Hematopoietic multipotent progenitor cell treated with erythropoietin and hydrocortisone succinate and interleukin-3 and kit ligand, for 15 days (in vitro differentiated cells): ENCODE measurements around the gene PHLPP1.
"Not testable (repeated sequence)": the region's sequence is repeated elsewhere in the genome, so short reads cannot be mapped to it uniquely, and the experiment has no call there.

Experiments used
- DNase-seq: peaks from one replicate; pipeline ENCODE4 v3.0.0-alpha.2; 2015; ENCODE audit warnings: low spot score

The PHLPP1 gene

GRCh38 chr18:62773691-62774090 is 58.4 kb downstream of the PHLPP1 start:
- DNase-seq: no peak

- DNase-seq: no peak
Observed at GRCh38 chr18:62776024-62776570, 60.8 kb downstream of the PHLPP1 start.

GRCh38 chr18:62777814-62778213 is 62.5 kb downstream of the PHLPP1 start:
- no peak for DNase-seq

- no peak for DNase-seq
Observed at GRCh38 chr18:62778976-62779869, 63.9 kb downstream of the PHLPP1 start.

GRCh38 chr18:62781262-62781661 is 65.9 kb downstream of the PHLPP1 start:
- no peak for DNase-seq

- no peak for DNase-seq
Observed at GRCh38 chr18:62781893-62782292, 66.6 kb downstream of the PHLPP1 start.

GRCh38 chr18:62784338-62784965 is 69.1 kb downstream of the PHLPP1 start:
- no peak for DNase-seq

GRCh38 chr18:62784966-62785413 is 69.6 kb downstream of the PHLPP1 start:
- DNase-seq: no peak

GRCh38 chr18:62786689-62787088 is 71.3 kb downstream of the PHLPP1 start:
- no peak for DNase-seq

GRCh38 chr18:62788111-62788510 is 72.8 kb downstream of the PHLPP1 start:
- no peak for DNase-seq

- no peak for DNase-seq
Observed at GRCh38 chr18:62788876-62789275, 73.5 kb downstream of the PHLPP1 start.

- DNase-seq: no peak
Observed at GRCh38 chr18:62790871-62791772, 75.8 kb downstream of the PHLPP1 start.

GRCh38 chr18:62792016-62792415 is 76.7 kb downstream of the PHLPP1 start:
- no peak for DNase-seq

- no peak for DNase-seq
Observed at GRCh38 chr18:62795813-62796212, 80.5 kb downstream of the PHLPP1 start.

- no peak for DNase-seq
Observed at GRCh38 chr18:62796216-62796621, 80.9 kb downstream of the PHLPP1 start.

GRCh38 chr18:62797329-62797728 is 82.0 kb downstream of the PHLPP1 start:
- DNase-seq: no peak

GRCh38 chr18:62799977-62800376 is 84.6 kb downstream of the PHLPP1 start:
- no peak for DNase-seq

GRCh38 chr18:62802523-62802922 is 87.2 kb downstream of the PHLPP1 start:
- DNase-seq: no peak

- no peak for DNase-seq
Observed at GRCh38 chr18:62807396-62807795, 92.1 kb downstream of the PHLPP1 start.

GRCh38 chr18:62808123-62808522 is 92.8 kb downstream of the PHLPP1 start:
- DNase-seq: no peak

- DNase-seq: not testable (repeated sequence)
Observed at GRCh38 chr18:62809445-62809844, 94.1 kb downstream of the PHLPP1 start.

GRCh38 chr18:62809900-62810299 is 94.6 kb downstream of the PHLPP1 start:
- no peak for DNase-seq
